ENCODE measurements around the gene SH3BGRL3.

- TF ChIP-seq, protein P1, sequence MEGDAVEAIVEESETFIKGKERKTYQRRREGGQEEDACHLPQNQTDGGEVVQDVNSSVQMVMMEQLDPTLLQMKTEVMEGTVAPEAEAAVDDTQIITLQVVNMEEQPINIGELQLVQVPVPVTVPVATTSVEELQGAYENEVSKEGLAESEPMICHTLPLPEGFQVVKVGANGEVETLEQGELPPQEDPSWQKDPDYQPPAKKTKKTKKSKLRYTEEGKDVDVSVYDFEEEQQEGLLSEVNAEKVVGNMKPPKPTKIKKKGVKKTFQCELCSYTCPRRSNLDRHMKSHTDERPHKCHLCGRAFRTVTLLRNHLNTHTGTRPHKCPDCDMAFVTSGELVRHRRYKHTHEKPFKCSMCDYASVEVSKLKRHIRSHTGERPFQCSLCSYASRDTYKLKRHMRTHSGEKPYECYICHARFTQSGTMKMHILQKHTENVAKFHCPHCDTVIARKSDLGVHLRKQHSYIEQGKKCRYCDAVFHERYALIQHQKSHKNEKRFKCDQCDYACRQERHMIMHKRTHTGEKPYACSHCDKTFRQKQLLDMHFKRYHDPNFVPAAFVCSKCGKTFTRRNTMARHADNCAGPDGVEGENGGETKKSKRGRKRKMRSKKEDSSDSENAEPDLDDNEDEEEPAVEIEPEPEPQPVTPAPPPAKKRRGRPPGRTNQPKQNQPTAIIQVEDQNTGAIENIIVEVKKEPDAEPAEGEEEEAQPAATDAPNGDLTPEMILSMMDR (IDR thresholded peaks at IDR 0.05) = no peak
- TF ChIP-seq POLR2A (IDR thresholded peaks at IDR 0.05) (no peak), EP300 (IDR thresholded peaks at IDR 0.05; ENCODE audit: low read depth) (no peak), POLR2AphosphoS5 (IDR thresholded peaks at IDR 0.05) (no peak)
Measured at GRCh38 chr1:26317146-26317545, 37.3 kb downstream of the SH3BGRL3 start.

Measured in transverse colon (tissue), 4 donors.